Gastroesophageal sphincter (tissue), 4 donors: ENCODE results near the gene WNK4. TPM values are rescaled to one million over a fixed set of nuclear protein-coding genes. Genes with fewer than 3 reads are reported as not detected.

Source experiments
- ATAC-seq: fragments of 150-250 bp; one replicate; pipeline ENCODE4 v1.9.1; 2016; ENCODE audit warnings: mild to moderate bottlenecking, moderate library complexity
- H3K27ac ChIP-seq, 4 donors: fragments of 200-600 bp; sonication (generic) in 3 of 4; 1 replicate in 3 of 4; 2 replicates in 1 of 4; pipeline ENCODE4 v1.5.1; 2016 to 2019
- H3K27me3 ChIP-seq: fragments of 200-600 bp; sonication (generic); one replicate; pipeline ENCODE4 v1.5.1; 2019
- H3K36me3 ChIP-seq, 2 donors: fragments of 200-600 bp; sonication (generic); one replicate each; pipeline ENCODE4 v1.5.1; 2019; ENCODE audit warnings: control low read depth in 1 of 2
- H3K4me1 ChIP-seq, 3 donors: fragments of 200-600 bp; sonication (generic); 1 replicate in 2 of 3; 2 replicates in 1 of 3; pipeline ENCODE4 v1.5.1; 2016 to 2019; ENCODE audit warnings: control low read depth in 2 of 3
- H3K4me3 ChIP-seq, 2 donors: fragments of 200-600 bp; sonication (generic); one replicate each; pipeline ENCODE4 v1.5.1; 2019; ENCODE audit warnings: mild to moderate bottlenecking in 1 of 2, moderate library complexity in 1 of 2
- H3K9me3 ChIP-seq, 3 donors: fragments of 200-600 bp; sonication (generic); one replicate each; pipeline ENCODE4 v1.5.1; 2017 to 2019; ENCODE audit warnings: control low read depth in 2 of 3
- EP300 ChIP-seq: sonication (generic); formaldehyde crosslinking; IDR thresholded peaks from one replicate; pipeline ENCODE4 v1.6.1; 2017; ENCODE audit warnings: antibody characterized with exemption, mild to moderate bottlenecking
- POLR2A ChIP-seq, 2 donors: fragments of 450-650 bp; IDR thresholded peaks; one replicate each; pipeline ENCODE4 v1.6.1; 2017; ENCODE audit warnings: antibody characterized with exemption in 2 of 2, mild to moderate bottlenecking in 2 of 2, moderate library complexity in 1 of 2
- POLR2AphosphoS5 ChIP-seq: sonication (generic); formaldehyde crosslinking; IDR thresholded peaks from one replicate; pipeline ENCODE4 v1.6.1; 2017; ENCODE audit warnings: antibody characterized with exemption
- WGBS, 2 donors: methylation state at CpG; one replicate each; pipeline ENCODE4 v1.1.5; 2018; ENCODE audit warnings: low coverage in 1 of 2; 5-methylcytosine and 5-hydroxymethylcytosine counted together
- total RNA-seq, 4 donors: library from RNA; depleted of rRNA; stranded (reverse); fragments of >200 nt; gene quantifications; one replicate each; pipeline ENCODE4 v1.1.0, GENCODE V29; 2016
- TF ChIP-seq, protein P1 (sequence below), 4 experiments: fragments of 200-600 bp in 2 of 4; fragments of 450-650 bp in 2 of 4; sonication (generic) in 1 of 4; IDR thresholded peaks; one replicate each; pipeline ENCODE4 v1.5.1; 2017 to 2019; ENCODE audit warnings: antibody characterized with exemption in 4 of 4, mild to moderate bottlenecking in 2 of 4, moderate library complexity in 2 of 4

WNK4 gene
- total RNA-seq, 4 donors from 2014 or later, result 0.78 to 6.7 (median 1.6) TPM

DNA sequence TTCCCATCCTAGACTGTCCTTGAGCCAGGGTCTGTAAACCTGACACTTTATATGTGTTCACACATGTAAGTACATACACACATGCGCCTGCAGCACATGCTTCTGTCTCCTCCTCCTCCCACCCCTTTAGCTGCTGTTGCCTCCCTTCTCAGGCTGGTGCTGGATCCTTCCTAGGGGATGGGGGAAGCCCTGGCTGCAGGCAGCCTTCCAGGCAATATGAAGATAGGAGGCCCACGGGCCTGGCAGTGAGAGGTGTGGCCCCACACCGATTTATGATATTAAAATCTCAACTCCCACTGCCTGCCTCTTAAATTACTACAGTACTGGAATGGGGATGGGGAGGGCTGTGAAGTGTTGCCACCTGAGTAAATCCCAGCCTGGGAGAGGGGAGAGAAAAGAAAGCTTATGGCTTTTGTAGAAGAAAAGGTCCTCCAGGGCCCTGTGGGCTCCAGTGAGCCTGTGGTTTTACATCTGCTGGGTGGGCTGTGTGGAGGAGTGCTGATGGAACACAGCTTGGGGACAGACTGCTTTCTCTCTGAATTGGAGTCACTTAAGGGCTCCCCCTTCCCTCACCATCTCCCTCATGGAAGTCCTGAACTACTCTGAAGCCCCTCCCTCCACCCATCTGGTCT, 990 bp upstream of the WNK4 start:
- no peak for ATAC-seq
- peaks cover 43% of the 10 kb centered on the region for H3K27me3 ChIP-seq
- H3K4me1 ChIP-seq, result peaks cover 0 to 56% (median 6%) of the 10 kb centered on the region in 3 donors
- H3K4me3 ChIP-seq, result no peak overlapping the region
- 41 to 60% methylated on average over 2 of the region's 3 CpGs for WGBS, 2 donors
- no peaks in the 10 kb centered on the region for H3K9me3 ChIP-seq
- TF ChIP-seq, protein P1, sequence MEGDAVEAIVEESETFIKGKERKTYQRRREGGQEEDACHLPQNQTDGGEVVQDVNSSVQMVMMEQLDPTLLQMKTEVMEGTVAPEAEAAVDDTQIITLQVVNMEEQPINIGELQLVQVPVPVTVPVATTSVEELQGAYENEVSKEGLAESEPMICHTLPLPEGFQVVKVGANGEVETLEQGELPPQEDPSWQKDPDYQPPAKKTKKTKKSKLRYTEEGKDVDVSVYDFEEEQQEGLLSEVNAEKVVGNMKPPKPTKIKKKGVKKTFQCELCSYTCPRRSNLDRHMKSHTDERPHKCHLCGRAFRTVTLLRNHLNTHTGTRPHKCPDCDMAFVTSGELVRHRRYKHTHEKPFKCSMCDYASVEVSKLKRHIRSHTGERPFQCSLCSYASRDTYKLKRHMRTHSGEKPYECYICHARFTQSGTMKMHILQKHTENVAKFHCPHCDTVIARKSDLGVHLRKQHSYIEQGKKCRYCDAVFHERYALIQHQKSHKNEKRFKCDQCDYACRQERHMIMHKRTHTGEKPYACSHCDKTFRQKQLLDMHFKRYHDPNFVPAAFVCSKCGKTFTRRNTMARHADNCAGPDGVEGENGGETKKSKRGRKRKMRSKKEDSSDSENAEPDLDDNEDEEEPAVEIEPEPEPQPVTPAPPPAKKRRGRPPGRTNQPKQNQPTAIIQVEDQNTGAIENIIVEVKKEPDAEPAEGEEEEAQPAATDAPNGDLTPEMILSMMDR (IDR thresholded peaks at IDR 0.05), result no peak
- no peak for TF ChIP-seq POLR2AphosphoS5
- no peak for TF ChIP-seq POLR2A (IDR thresholded peaks at IDR 0.05)
- TF ChIP-seq EP300, result no peak
- H3K27ac ChIP-seq, result peak overlapping the region in 3 of 4 donors; percentile 65 to 76 (median 68)
- H3K36me3 ChIP-seq, result peaks cover 0 to 50% of the 10 kb centered on the region in 2 donors

DNA sequence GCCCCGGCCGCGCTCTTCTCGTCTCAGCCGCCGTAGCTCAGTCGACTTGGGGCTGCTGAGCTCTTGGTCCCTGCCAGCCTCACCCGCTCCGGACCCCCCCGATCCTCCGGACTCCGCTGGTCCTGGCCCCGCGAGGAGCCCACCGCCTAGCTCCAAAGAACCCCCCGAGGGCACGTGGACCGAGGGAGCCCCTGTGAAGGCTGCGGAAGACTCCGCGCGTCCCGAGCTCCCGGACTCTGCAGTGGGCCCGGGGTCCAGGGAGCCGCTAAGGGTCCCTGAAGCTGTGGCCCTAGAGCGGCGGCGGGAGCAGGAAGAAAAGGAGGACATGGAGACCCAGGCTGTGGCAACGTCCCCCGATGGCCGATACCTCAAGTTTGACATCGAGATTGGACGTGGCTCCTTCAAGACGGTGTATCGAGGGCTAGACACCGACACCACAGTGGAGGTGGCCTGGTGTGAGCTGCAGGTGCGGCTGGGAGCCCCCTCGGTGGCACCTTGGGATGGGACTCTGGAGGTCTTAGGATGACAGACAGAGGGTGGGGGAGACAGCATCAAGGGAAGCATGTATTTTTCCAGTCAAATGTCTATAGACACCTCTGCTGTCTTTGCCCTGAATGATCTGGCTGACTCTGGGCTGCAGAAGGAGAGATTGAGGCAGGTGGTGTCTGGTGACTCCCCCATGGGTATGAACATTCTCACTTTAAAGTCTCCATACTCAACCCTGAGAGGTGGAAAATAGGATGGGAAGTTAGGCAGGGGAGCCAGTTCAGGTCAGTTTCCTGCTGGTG, 635 bp downstream of the WNK4 start:
- no peaks in the 10 kb centered on the region for H3K9me3 ChIP-seq
- H3K4me3 ChIP-seq, result peak overlapping the region; percentile 30 to 55
- peaks cover 0 to 38% of the 10 kb centered on the region in 2 donors for H3K36me3 ChIP-seq
- H3K27ac ChIP-seq, result peak overlapping the region in 3 of 4 donors; percentile 65 to 76 (median 68)
- peak; percentile 32 for ATAC-seq
- no peak for TF ChIP-seq POLR2A (IDR thresholded peaks at IDR 0.05)
- no peak for TF ChIP-seq EP300
- TF ChIP-seq POLR2AphosphoS5, result no peak
- TF ChIP-seq, protein P1 (IDR thresholded peaks at IDR 0.05), result no peak
- 33% methylated on average over 1 of the region's 39 CpGs; no CpG with 5 or more reads in 1 of the 2 donors for WGBS, 2 donors
- H3K27me3 ChIP-seq, result peaks cover 58% of the 10 kb centered on the region
- H3K4me1 ChIP-seq, result peaks cover 0 to 61% (median 6%) of the 10 kb centered on the region in 3 donors

DNA sequence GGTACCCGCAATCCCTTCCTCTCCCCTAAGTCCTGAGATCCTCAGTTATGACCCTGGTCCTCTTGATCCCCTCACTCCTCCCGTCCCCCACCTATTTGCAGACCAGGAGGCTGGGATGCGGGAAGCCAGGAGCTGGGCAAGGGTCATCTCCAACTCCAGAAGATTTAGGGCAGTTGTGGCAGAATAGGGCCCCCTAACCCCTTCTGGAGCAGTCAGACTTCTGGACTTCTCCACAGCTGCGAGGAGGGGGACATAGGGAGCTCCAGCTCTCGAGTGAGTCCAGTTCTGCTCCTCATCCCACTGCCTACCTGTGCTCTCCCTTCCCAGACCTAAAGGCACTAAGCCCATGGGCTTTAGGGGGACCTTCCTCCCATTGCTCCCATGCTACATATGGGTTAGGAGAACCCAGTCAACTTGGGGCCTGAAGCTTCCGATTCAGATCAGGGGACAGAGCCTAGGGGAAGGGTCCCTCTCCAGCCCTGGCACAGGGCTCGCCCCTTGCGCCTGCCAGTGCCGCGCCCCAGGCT, 1.3 kb downstream of the WNK4 start:
- H3K27me3 ChIP-seq, result peaks cover 58% of the 10 kb centered on the region
- ATAC-seq, result no peak
- peak overlapping the region in 3 of 4 donors; percentile 2 to 53 (median 31) for H3K27ac ChIP-seq
- peak overlapping the region; percentile 1 to 55 for H3K4me3 ChIP-seq
- peaks cover 0 to 32% of the 10 kb centered on the region in 2 donors for H3K36me3 ChIP-seq
- peaks cover 0 to 61% (median 6%) of the 10 kb centered on the region in 3 donors for H3K4me1 ChIP-seq
- WGBS, 2 donors, result 52% methylated on average over 2 of the region's 10 CpGs; no CpG with 5 or more reads in 1 of the 2 donors
- no peak for TF ChIP-seq POLR2A (IDR thresholded peaks at IDR 0.05)
- no peaks in the 10 kb centered on the region for H3K9me3 ChIP-seq

DNA sequence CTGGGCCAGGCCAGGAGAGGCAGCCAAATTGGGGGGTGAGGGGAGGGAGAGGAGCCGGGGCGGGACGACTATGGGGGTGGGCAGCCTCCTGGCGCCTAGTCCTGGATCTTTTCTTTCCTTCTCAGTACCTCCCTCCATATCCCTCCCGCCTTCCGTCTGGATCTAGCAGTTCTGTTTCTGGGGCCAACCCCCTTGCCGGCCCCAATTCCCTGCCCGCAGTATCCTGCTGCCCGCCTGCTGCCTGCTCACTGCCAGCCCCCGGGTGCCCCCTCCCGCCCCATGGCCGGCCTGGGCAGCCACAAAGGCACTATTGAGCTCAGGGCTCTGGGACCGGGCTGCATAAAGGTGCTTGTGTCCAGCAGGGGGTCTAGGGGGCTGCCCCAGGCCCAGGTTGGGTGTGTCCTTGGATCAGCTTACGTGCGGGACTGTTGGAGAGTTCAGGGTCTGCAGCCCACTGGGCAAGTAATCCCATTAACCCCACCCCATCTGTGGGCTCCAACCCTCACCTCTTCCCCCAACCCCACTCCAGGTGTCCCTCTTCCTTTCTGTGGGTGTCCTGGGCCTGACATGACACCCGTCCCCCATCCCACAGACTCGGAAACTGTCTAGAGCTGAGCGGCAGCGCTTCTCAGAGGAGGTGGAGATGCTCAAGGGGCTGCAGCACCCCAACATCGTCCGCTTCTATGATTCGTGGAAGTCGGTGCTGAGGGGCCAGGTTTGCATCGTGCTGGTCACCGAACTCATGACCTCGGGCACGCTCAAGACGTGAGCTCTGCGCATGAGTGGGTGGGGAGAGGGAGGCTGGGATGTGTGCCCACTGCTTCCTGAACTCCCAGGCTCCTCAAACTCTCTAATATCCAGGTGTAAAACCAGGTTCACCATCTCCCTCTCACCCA, 2.0 kb downstream of the WNK4 start:
- peaks cover 58% of the 10 kb centered on the region for H3K27me3 ChIP-seq
- peak overlapping the region; percentile 1 to 55 for H3K4me3 ChIP-seq
- TF ChIP-seq POLR2AphosphoS5 (no peak), POLR2A (IDR thresholded peaks at IDR 0.05) (no peak), EP300 (no peak)
- TF ChIP-seq, protein P1 (IDR thresholded peaks at IDR 0.05), result no peak
- peaks cover 0 to 24% of the 10 kb centered on the region in 2 donors for H3K36me3 ChIP-seq
- H3K4me1 ChIP-seq, result peaks cover 0 to 61% (median 6%) of the 10 kb centered on the region in 3 donors
- ATAC-seq, result peak; percentile 26
- H3K9me3 ChIP-seq, result no peaks in the 10 kb centered on the region
- 10% methylated on average over 5 of the region's 29 CpGs; no CpG with 5 or more reads in 1 of the 2 donors for WGBS, 2 donors
- H3K27ac ChIP-seq, result peak overlapping the region in 3 of 4 donors; percentile 2 to 53 (median 31)
